ENCODE measurements around the gene CDH4. TPM values are rescaled to one million over a fixed set of nuclear protein-coding genes. Genes with fewer than 3 reads are reported as not detected.

CDH4 gene
- total RNA-seq, 4 donors from 2014 or later, result under 0.01 to 0.56 (median 0.19) TPM; not detected in 1

GRCh38 chr20:61619751-61620150 lies 367.7 kb downstream of the CDH4 start:
- no peak for ATAC-seq (ENCODE audit: low FRiP score)
- TF ChIP-seq, protein P1, sequence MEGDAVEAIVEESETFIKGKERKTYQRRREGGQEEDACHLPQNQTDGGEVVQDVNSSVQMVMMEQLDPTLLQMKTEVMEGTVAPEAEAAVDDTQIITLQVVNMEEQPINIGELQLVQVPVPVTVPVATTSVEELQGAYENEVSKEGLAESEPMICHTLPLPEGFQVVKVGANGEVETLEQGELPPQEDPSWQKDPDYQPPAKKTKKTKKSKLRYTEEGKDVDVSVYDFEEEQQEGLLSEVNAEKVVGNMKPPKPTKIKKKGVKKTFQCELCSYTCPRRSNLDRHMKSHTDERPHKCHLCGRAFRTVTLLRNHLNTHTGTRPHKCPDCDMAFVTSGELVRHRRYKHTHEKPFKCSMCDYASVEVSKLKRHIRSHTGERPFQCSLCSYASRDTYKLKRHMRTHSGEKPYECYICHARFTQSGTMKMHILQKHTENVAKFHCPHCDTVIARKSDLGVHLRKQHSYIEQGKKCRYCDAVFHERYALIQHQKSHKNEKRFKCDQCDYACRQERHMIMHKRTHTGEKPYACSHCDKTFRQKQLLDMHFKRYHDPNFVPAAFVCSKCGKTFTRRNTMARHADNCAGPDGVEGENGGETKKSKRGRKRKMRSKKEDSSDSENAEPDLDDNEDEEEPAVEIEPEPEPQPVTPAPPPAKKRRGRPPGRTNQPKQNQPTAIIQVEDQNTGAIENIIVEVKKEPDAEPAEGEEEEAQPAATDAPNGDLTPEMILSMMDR (IDR thresholded peaks at IDR 0.05), result no peak

DNA sequence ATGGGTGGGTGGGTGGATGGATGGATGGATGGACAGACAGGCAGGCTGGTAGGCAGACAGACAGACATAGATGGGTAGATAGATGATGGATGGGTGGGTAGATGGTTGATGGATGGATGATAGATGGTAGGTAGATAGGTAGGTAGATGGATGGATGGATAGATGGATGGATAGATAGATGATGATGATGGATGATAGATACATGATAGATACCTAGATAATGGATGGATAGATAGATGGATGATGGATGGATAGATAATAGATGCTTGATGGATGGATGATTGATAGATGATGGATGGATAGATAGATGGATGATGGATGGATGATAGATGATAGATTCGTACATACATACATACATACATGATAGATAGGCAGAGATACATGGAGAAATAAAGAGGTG lies 368.1 kb downstream of the CDH4 start:
- ATAC-seq (ENCODE audit: low FRiP score) (no peak), DNase-seq (ENCODE audit: low spot score) (no peak)
- TF ChIP-seq, protein P1 (IDR thresholded peaks at IDR 0.05), result no peak

More at GRCh38 chr20:61619751-61620150, 367.7 kb downstream of the CDH4 start:
- no peak for DNase-seq (ENCODE audit: low spot score)

DNA sequence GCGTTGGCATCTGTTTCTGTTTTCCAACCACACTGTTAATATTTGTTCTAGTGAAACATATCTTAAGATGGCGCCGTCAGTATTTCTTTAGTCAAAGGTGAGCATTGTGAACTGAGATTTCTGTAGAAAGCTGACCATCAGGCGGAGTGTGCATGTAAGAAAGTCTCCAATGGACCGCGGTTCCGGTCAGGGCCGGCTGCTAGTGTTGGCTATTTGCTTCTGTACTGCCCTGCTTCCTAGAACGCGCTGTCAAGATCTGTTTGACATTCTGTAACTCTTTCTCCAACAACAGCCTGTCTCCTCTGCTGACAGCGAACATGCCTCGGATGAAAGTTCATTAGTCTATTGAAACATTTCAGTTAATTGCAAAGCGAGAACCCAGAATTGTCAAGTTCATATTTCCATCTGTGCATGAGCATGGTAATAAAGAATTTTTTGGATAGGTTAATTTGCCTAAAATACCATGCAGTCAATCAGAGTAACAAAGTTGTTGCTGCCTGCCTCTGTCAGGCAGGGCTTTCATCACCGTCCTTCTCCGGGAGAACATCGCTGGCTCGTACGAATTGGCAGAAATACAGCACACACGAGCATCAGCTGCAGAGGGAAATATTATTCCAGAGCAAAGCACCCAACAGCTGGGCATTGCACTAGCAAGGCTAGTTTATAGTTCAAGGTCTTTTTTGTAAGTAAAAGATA lies 369.1 kb downstream of the CDH4 start:
- DNase-seq (ENCODE audit: low spot score), result no peak
- ATAC-seq (ENCODE audit: low FRiP score), result no peak
- TF ChIP-seq, protein P1 (IDR thresholded peaks at IDR 0.05), result no peak

GRCh38 chr20:61621852-61622251 lies 369.8 kb downstream of the CDH4 start:
- ATAC-seq (ENCODE audit: low FRiP score) (no peak), DNase-seq (ENCODE audit: low spot score) (no peak)
- TF ChIP-seq, protein P1 (IDR thresholded peaks at IDR 0.05), result no peak

- ATAC-seq (ENCODE audit: low FRiP score) (no peak), DNase-seq (ENCODE audit: low spot score) (no peak)
- TF ChIP-seq, protein P1 (IDR thresholded peaks at IDR 0.05), result no peak
Observed at GRCh38 chr20:61623451-61623850, 371.4 kb downstream of the CDH4 start.

DNA sequence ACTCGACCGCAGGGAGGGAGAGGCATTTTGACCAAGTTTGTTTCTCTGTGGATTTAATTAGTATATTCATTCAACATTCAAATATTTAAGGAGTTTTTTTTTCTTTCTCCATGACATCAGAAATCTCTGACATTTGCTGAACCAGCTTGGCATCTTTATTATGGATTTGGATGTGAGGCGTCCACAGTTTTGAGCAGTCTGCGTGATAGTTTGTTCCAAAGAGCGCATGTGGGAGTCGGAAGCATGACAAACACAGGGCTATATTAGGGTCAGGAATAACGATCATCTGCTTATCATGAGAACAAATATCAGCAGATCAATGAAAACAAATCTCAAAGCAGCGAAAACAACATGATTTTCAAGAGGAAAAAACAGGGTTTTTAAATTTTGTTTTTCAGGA lies 373.2 kb downstream of the CDH4 start:
- TF ChIP-seq, protein P1 (IDR thresholded peaks at IDR 0.05), result no peak
- no peak for ATAC-seq (ENCODE audit: low FRiP score)

DNA sequence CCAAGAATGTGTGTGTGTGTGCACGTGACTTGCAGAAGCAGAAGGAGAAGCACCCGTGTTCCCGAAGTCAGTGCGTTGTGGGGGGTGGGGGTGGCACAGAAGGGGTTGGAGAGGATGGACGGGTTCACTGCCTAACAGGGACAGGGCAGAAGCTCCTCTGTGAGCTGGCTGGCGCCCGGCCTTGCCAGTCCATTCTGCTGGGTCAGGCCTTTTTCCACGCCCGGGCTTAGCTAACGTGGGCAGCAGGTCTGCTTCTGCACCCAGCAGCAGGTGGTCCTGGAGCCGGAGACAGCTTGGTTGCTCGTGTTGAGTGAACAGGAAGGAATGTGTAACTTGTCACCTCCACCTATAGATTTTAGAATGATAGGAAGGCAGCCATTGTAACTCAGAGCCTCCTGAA lies 374.4 kb downstream of the CDH4 start:
- DNase-seq (ENCODE audit: low spot score) (no peak), ATAC-seq (ENCODE audit: low FRiP score) (no peak)
- TF ChIP-seq, protein P1 (IDR thresholded peaks at IDR 0.05), result no peak

More for the DNA sequence above, 373.2 kb downstream of the CDH4 start:
- DNase-seq (ENCODE audit: low spot score), result no peak
